B cell (primary cell): ENCODE measurements around the gene FRMPD1. TPM values are rescaled to one million over a fixed set of nuclear protein-coding genes. Genes with fewer than 3 reads are reported as not detected.

Source experiments
- ATAC-seq: fragments of 200-7000 bp; cut with Tn5 transposase; one replicate; pipeline ENCODE4 v1.10.0; 2021; ENCODE audit warnings: low read depth, mild to moderate bottlenecking, moderate number of reproducible peaks, moderate library complexity
- CTCF ChIA-PET: fragments of 350-600 bp; sonication (Branson Sonifier 250); formaldehyde crosslinking; loops from one replicate; lab custom pipeline; 2021; ENCODE audit warnings: antibody characterized with exemption, inconsistent platforms; lab: Charles Lee
- POLR2A ChIA-PET: fragments of 350-600 bp; sonication (Branson Sonifier 250); formaldehyde crosslinking; loops from one replicate; lab custom pipeline; 2021; ENCODE audit warnings: antibody characterized with exemption; lab: Charles Lee
- DNase-seq: peaks from one replicate; pipeline ENCODE4 v3.0.0; 2013
- H2AFZ ChIP-seq: 2 replicates; pipeline ENCODE4 v1.6.1; 2012; ENCODE audit warnings: mild to moderate bottlenecking, low read depth, low read length; ENCODE audit not compliant: insufficient read depth, poor library complexity, severe bottlenecking
- H3K27ac ChIP-seq, 2 donors: 1 replicate in 1 of 2; 2 replicates in 1 of 2; pipeline ENCODE4 v1.5.1; 2012 to 2013; ENCODE audit warnings: low read length in 2 of 2, mild to moderate bottlenecking in 2 of 2, moderate library complexity in 1 of 2
- H3K27me3 ChIP-seq, 4 experiments: fragments of 200-600 bp in 1 of 4; sonication (generic) in 1 of 4; replicated peaks in 1 of 4; 1 replicate in 2 of 4; 2 replicates in 2 of 4; pipeline versions ENCODE4 v1.6.1 to v1.7.0; 2013 to 2016; ENCODE audit warnings: low read length in 3 of 4, mild to moderate bottlenecking in 2 of 4, mixed read lengths in 1 of 4, moderate library complexity in 1 of 4; ENCODE audit not compliant: insufficient read depth in 4 of 4, control insufficient read depth in 3 of 4; ENCODE audit errors: control extremely low read depth in 1 of 4
- H3K36me3 ChIP-seq, 2 experiments: replicated peaks in 1 of 2; 1 replicate in 1 of 2; 2 replicates in 1 of 2; pipeline versions ENCODE4 v1.6.1 to v1.7.1; 2013; ENCODE audit warnings: low read length in 1 of 2; ENCODE audit not compliant: insufficient read depth in 2 of 2, control insufficient read depth in 1 of 2; ENCODE audit errors: control extremely low read depth in 1 of 2, extremely low read depth in 1 of 2
- H3K4me1 ChIP-seq, 2 donors: fragments of 200-600 bp in 1 of 2; sonication (generic) in 1 of 2; 1 replicate in 1 of 2; 2 replicates in 1 of 2; pipeline versions ENCODE4 v1.5.1 to v1.6.1; 2013 to 2017; ENCODE audit warnings: low read length in 2 of 2; ENCODE audit not compliant: control insufficient read depth in 2 of 2, insufficient read depth in 2 of 2
- H3K4me2 ChIP-seq: replicated peaks from 2 replicates; pipeline ENCODE3; 2012; ENCODE audit warnings: mild to moderate bottlenecking, low read depth, low read length; ENCODE audit not compliant: poor library complexity, severe bottlenecking
- H3K4me3 ChIP-seq, 5 experiments: fragments of 200-600 bp in 1 of 5; sonication (generic) in 1 of 5; 1 replicate in 3 of 5; 2 replicates in 2 of 5; pipeline versions ENCODE4 v1.5.1 to v1.7.0; 2011 to 2016; ENCODE audit warnings: low read length in 4 of 5, mild to moderate bottlenecking in 4 of 5, low read depth in 2 of 5, control low read depth in 1 of 5, moderate library complexity in 1 of 5; ENCODE audit not compliant: insufficient read depth in 1 of 5; ENCODE audit errors: control extremely low read depth in 1 of 5, extremely low read depth in 1 of 5
- H3K79me2 ChIP-seq: fragments of 200-600 bp; sonication (generic); one replicate; pipeline ENCODE4 v1.6.0; 2016; ENCODE audit warnings: low read length; ENCODE audit not compliant: control insufficient read depth, insufficient read depth
- H3K9ac ChIP-seq: fragments of 200-600 bp; sonication (generic); 2 replicates; pipeline ENCODE4 v1.6.1; 2017; ENCODE audit warnings: mild to moderate bottlenecking, low read length, moderate library complexity
- H3K9me3 ChIP-seq, 3 donors: one replicate each; pipeline versions ENCODE4 v1.6.1 to v1.7.1; 2013; ENCODE audit warnings: low read length in 2 of 3; ENCODE audit not compliant: control insufficient read depth in 2 of 3, insufficient read depth in 1 of 3; ENCODE audit errors: control extremely low read depth in 1 of 3
- H4K20me1 ChIP-seq: 2 replicates; pipeline ENCODE4 v1.6.0; 2012; ENCODE audit warnings: mild to moderate bottlenecking, low read length; ENCODE audit not compliant: insufficient read depth, control insufficient read depth, poor library complexity, severe bottlenecking
- H3K27ac Mint-ChIP-seq: one replicate; pipeline ENCODE4 v1.8.0; 2021; ENCODE audit warnings: mixed read lengths
- H3K27me3 Mint-ChIP-seq: one replicate; pipeline ENCODE4 v1.8.0; 2021; ENCODE audit warnings: mixed read lengths
- H3K4me1 Mint-ChIP-seq: one replicate; pipeline ENCODE4 v1.8.0; 2021; ENCODE audit warnings: mixed read lengths
- H3K4me3 Mint-ChIP-seq: one replicate; pipeline ENCODE4 v1.8.0; 2021; ENCODE audit warnings: mixed read lengths
- H3K9me3 Mint-ChIP-seq: one replicate; pipeline ENCODE4 v1.8.0; 2022; ENCODE audit warnings: mixed read lengths; ENCODE audit not compliant: insufficient read depth
- EZH2 ChIP-seq: IDR thresholded peaks from 2 replicates; pipeline ENCODE4 v1.6.1; 2012; ENCODE audit warnings: borderline replicate concordance, low read depth, mild to moderate bottlenecking, moderate library complexity, low read length; ENCODE audit not compliant: insufficient read depth, poor library complexity, severe bottlenecking
- WGBS: methylation state at CpG from one replicate; pipeline ENCODE4 v1.1.5; 2013; ENCODE audit warnings: missing lambda C conversion rate; ENCODE audit not compliant: insufficient coverage; 5-methylcytosine and 5-hydroxymethylcytosine counted together
- intact Hi-C: fragments of 100-400 bp; cut with micrococcal nuclease; formaldehyde crosslinking; loops from one replicate; pipeline ENCODE4 v1.10.0; 2022
- polyA plus RNA-seq: library from polyadenylated mRNA; depleted of rRNA; stranded (reverse); fragments of >200 nt; gene quantifications from 2 replicates; pipeline ENCODE4 v1.2.3, GENCODE V29; 2012
- total RNA-seq, 2 donors: library from RNA; stranded (reverse); fragments of 120-200 nt in 1 of 2; gene quantifications; 1 replicate in 1 of 2; 2 replicates in 1 of 2; pipeline versions ENCODE4 v1.2.3 to v1.2.4, GENCODE V29; 2013 to 2022
- TF ChIP-seq, protein P1 (sequence below): fragments of 200-600 bp; IDR thresholded peaks from one replicate; pipeline ENCODE4 v1.8.0; 2022; ENCODE audit warnings: antibody characterized with exemption, mild to moderate bottlenecking

The FRMPD1 gene
- total and polyA plus RNA-seq, 2 donors (not counting 1 experiment from before 2014, with no cell fraction given) = 0.05 TPM; not detected in 1

DNA sequence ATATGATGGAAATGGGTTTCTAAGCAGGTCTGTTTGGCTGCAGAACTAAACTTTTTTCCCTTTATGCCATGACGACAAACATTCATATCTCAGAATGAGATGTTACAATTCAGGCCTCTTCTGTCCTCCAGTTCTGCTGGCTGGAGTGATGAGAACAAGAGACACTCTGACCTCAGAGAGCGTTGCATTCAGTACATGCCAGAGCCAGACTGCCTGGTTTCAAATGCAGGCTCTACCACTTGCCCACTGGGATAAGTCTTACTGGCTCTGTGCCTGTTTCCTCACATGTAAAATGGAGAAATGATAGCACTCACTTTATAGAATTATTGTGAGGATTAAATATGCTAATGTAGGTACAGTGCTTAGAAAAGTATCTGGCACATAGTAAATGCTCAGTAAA is 33.6 kb upstream of the FRMPD1 start:
- Histone ChIP-seq H4K20me1 (no peaks in the 10 kb centered on the region), H3K9ac (no peak overlapping the region), H3K9me3 (no peaks in the 10 kb centered on the region), H3K4me3 (no peak overlapping the region), H3K27ac (no peak overlapping the region), H3K36me3 (no peaks in the 10 kb centered on the region), H3K4me2 (no peak overlapping the region), H3K27me3 (no peaks in the 10 kb centered on the region), H3K4me1 (no peaks in the 10 kb centered on the region), H3K79me2 (no peaks in the 10 kb centered on the region), H2AFZ (no peak overlapping the region)
- Mint-ChIP-seq H3K27ac (no peak overlapping the region), H3K27me3 (peaks cover 8% of the 10 kb centered on the region), H3K4me1 (no peaks in the 10 kb centered on the region), H3K4me3 (no peak overlapping the region), H3K9me3 (no peaks in the 10 kb centered on the region)
- no peak for TF ChIP-seq EZH2
- TF ChIP-seq, protein P1, sequence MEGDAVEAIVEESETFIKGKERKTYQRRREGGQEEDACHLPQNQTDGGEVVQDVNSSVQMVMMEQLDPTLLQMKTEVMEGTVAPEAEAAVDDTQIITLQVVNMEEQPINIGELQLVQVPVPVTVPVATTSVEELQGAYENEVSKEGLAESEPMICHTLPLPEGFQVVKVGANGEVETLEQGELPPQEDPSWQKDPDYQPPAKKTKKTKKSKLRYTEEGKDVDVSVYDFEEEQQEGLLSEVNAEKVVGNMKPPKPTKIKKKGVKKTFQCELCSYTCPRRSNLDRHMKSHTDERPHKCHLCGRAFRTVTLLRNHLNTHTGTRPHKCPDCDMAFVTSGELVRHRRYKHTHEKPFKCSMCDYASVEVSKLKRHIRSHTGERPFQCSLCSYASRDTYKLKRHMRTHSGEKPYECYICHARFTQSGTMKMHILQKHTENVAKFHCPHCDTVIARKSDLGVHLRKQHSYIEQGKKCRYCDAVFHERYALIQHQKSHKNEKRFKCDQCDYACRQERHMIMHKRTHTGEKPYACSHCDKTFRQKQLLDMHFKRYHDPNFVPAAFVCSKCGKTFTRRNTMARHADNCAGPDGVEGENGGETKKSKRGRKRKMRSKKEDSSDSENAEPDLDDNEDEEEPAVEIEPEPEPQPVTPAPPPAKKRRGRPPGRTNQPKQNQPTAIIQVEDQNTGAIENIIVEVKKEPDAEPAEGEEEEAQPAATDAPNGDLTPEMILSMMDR = no peak
- intact Hi-C loops = no loop called here
- 78% methylated on average over 1 of the region's 2 CpGs for WGBS
- ATAC-seq = no peak
- POLR2A ChIA-PET = no interaction called here
- DNase-seq = no peak
- CTCF ChIA-PET = no interaction called here

DNA sequence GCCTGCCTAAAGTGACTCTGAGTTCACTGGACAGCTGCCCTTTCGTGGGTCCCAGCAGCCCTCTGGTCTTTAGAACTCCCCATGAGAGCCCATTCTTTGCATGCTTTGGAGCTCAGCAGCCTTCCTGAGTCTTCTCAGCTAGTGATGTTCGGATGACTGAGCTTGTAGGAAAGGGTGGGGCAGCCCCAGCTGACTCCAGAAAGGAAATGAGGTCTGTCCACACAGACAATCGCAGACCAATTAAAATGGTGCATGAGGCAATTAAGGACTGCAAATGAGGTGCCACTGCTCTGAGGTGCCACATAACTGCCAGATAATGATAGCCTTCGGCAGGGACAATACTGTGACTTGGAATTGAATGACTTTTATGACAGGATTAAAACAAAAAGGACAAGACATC is 32.9 kb upstream of the FRMPD1 start:
- Mint-ChIP-seq H3K27ac (no peak overlapping the region), H3K9me3 (no peaks in the 10 kb centered on the region), H3K4me1 (no peaks in the 10 kb centered on the region), H3K4me3 (no peak overlapping the region), H3K27me3 (peaks cover 8% of the 10 kb centered on the region)
- Histone ChIP-seq H4K20me1 (no peaks in the 10 kb centered on the region), H3K9ac (no peak overlapping the region), H3K27me3 (no peaks in the 10 kb centered on the region), H3K4me2 (no peak overlapping the region), H3K27ac (no peak overlapping the region), H3K36me3 (no peaks in the 10 kb centered on the region), H3K79me2 (no peaks in the 10 kb centered on the region), H3K9me3 (no peaks in the 10 kb centered on the region), H3K4me1 (no peaks in the 10 kb centered on the region), H2AFZ (no peak overlapping the region), H3K4me3 (no peak overlapping the region)
- TF ChIP-seq, protein P1 = no peak
- TF ChIP-seq EZH2 = no peak
- DNase-seq (no peak), ATAC-seq (no peak)
- POLR2A ChIA-PET = no interaction called here
- CTCF ChIA-PET = no interaction called here
- intact Hi-C loops = no loop called here
- 80% methylated on average over 3 of the region's 4 CpGs for WGBS
